ENCODE data around the gene ATP8B1. TPM values are rescaled to one million over a fixed set of nuclear protein-coding genes. Genes with fewer than 3 reads are reported as not detected.
A peak's percentile ranks its signal among the peaks of the same experiment; 100 is the strongest.
"Not testable (repeated sequence)": the region's sequence is repeated elsewhere in the genome, so short reads cannot be mapped to it uniquely, and the experiment has no call there.

The ATP8B1 gene
- 10 to 100 TPM in 1 of 2 donors, 1 to 10 TPM in 1; 6.4 to 14.9 TPM for total RNA-seq
- long read RNA-seq, partial matches to known transcripts = 2 of 5 reads
- long read RNA-seq, other reads (novel, unspliced or antisense) = 3 of 5 reads

GRCh38 chr18:57803103-57803969, at the start of gene ATP8B1:
Gene ATP8B1 (minus strand): TSS chr18:57803315. CDS start chr18:57731807, 71,508 bp downstream.
- ATAC-seq = peak; percentile 85 to 93
- intact Hi-C loops (cut with DNase I) = loop anchor here in 1 of 2 donors (10.0 kb wide), 1 partner anchor 169 kb away; no protein-coding TSS in a partner anchor
- peak; percentile 82 for DNase-seq

GRCh38 chr18:57850063-57850462, 46.9 kb upstream of the ATP8B1 start:
- ATAC-seq = no peak
- no peak for DNase-seq
- intact Hi-C loops (cut with DNase I) = no loop called here

- DNase-seq; ATAC-seq; intact Hi-C loops (cut with DNase I): not testable (repeated sequence)
These were observed 45.3 kb upstream of the ATP8B1 start for GRCh38 chr18:57848374-57848773.

GRCh38 chr18:57847431-57847830, 44.3 kb upstream of the ATP8B1 start:
- ATAC-seq; intact Hi-C loops (cut with DNase I); DNase-seq: not testable (repeated sequence)

GRCh38 chr18:57846258-57846657, 43.1 kb upstream of the ATP8B1 start:
- no peak for DNase-seq
- ATAC-seq = peak; percentile 92 to 98
- intact Hi-C loops (cut with DNase I) = no loop called here

- DNase-seq (no peak), ATAC-seq (peak in 1 of 2 donors; percentile 44)
- intact Hi-C loops (cut with DNase I) = no loop called here
These were observed 42.5 kb upstream of the ATP8B1 start for GRCh38 chr18:57845605-57846074.

- ATAC-seq (no peak), DNase-seq (no peak)
- intact Hi-C loops (cut with DNase I) = no loop called here
These were observed 41.2 kb upstream of the ATP8B1 start for GRCh38 chr18:57844319-57844718.

- no peak for ATAC-seq
- no peak for DNase-seq
- intact Hi-C loops (cut with DNase I) = no loop called here
These were observed 40.3 kb upstream of the ATP8B1 start for GRCh38 chr18:57843386-57843785.

GRCh38 chr18:57841568-57841967, 38.5 kb upstream of the ATP8B1 start:
- ATAC-seq = no peak
- no peak for DNase-seq
- intact Hi-C loops (cut with DNase I) = no loop called here

- intact Hi-C loops (cut with DNase I) = no loop called here
- DNase-seq (no peak), ATAC-seq (no peak)
These were observed 36.8 kb upstream of the ATP8B1 start for GRCh38 chr18:57839942-57840381.

- DNase-seq (no peak), ATAC-seq (no peak)
- intact Hi-C loops (cut with DNase I) = no loop called here
These were observed 34.9 kb upstream of the ATP8B1 start for GRCh38 chr18:57837917-57838548.

- no peak for DNase-seq
- ATAC-seq = no peak
- intact Hi-C loops (cut with DNase I) = no loop called here
These were observed 33.4 kb upstream of the ATP8B1 start for GRCh38 chr18:57836557-57836956.

- ATAC-seq = no peak
- intact Hi-C loops (cut with DNase I) = no loop called here
- no peak for DNase-seq
These were observed 32.8 kb upstream of the ATP8B1 start for GRCh38 chr18:57835904-57836303.

GRCh38 chr18:57834616-57835015, 31.5 kb upstream of the ATP8B1 start:
- no peak for ATAC-seq
- intact Hi-C loops (cut with DNase I) = no loop called here
- DNase-seq = no peak

GRCh38 chr18:57833441-57834101, 30.5 kb upstream of the ATP8B1 start:
- intact Hi-C loops (cut with DNase I) = no loop called here
- peak in 1 of 2 donors; percentile 85 for ATAC-seq
- no peak for DNase-seq

- no peak for DNase-seq
- ATAC-seq = no peak
- intact Hi-C loops (cut with DNase I) = no loop called here
These were observed 29.6 kb upstream of the ATP8B1 start for GRCh38 chr18:57832730-57833129.

- DNase-seq (no peak), ATAC-seq (no peak)
- intact Hi-C loops (cut with DNase I) = no loop called here
These were observed 28.7 kb upstream of the ATP8B1 start for GRCh38 chr18:57831597-57832377.

- no peak for ATAC-seq
- DNase-seq = no peak
- intact Hi-C loops (cut with DNase I) = no loop called here
These were observed 24.5 kb upstream of the ATP8B1 start for GRCh38 chr18:57827646-57828045.

GRCh38 chr18:57826252-57826651, 23.1 kb upstream of the ATP8B1 start:
- no peak for ATAC-seq
- intact Hi-C loops (cut with DNase I) = no loop called here
- no peak for DNase-seq

All from left cardiac atrium (tissue), 4 donors.